ENCODE data around the gene MDN1. TPM values are rescaled to one million over a fixed set of nuclear protein-coding genes. Genes with fewer than 3 reads are reported as not detected.

Gene MDN1
- 23.2 and 36.7 TPM in 2 replicates for total RNA-seq

DNA sequence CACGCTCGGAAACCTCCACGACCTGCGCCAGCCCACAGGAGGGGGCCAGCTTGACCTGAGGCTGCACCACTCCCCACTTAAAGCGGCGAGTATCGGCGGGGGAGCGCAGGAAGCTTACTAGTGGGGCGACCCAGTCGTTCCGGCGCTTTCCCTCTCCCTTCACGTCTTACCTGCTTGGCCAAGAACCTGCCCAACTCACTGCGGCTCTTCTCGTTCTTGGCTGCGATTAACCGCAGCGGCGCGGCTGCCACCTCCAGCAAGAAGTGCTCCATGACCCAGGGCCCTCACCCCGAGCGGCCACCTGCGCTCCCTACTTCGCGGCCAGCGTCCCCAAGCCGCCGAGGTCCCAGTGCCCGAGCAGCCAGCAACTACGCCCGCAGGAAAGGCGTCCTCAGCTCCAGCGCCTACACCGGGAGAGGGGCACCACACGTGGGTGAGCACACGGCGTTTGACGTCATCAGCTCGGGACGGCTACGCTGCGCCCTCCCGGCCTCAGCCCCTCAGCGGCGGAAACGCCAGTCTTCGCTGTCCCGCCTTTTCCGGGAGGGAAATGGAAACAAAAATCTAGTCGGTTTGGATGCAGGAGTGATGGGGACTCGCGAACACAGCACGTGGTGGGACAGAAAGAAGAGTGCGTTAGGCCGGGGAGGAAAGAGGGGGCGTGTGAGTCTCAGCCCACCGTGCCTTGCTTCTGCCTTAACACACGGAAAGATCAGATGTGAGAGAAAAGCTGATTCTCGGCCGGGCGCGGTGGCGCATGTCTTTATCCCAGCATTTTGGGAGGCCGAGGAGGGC lies at the start of gene MDN1:
Gene MDN1, minus strand, starts transcription at position 459 of the 795 bp plus-strand sequence. Its CDS starts 187 bp downstream, at position 272.

GRCh38 chr6:89829472-89830169 lies 10.0 kb upstream of the MDN1 start, which contains the start of gene CASP8AP2:
Gene CASP8AP2, plus strand, starts transcription at chr6:89829880.

GRCh38 chr6:89638320-89639195 lies 181.0 kb downstream of the MDN1 start, which contains the start of gene LYRM2:
Gene LYRM2, minus strand, starts transcription at chr6:89638747. Its CDS starts 31 bp downstream, at chr6:89638716.

Other genes with a start within 250 kb of the MDN1 start
- gene LYRM2, start 181.0 kb downstream of the MDN1 start, total RNA-seq = 17.4 and 21.0 TPM in 2 replicates
- gene CASP8AP2, start 10.1 kb upstream of the MDN1 start, total RNA-seq = 9.9 and 16.3 TPM in 2 replicates
- gene GJA10, start 74.7 kb upstream of the MDN1 start, total RNA-seq = not detected in 2 replicates

Data from nasal cavity respiratory epithelium epithelial cell of viscerocranial mucosa (primary cell).